ENCODE results near the gene BCAS3.
"Not testable (repeated sequence)": the region's sequence is repeated elsewhere in the genome, so short reads cannot be mapped to it uniquely, and the experiment has no call there.

Gene BCAS3

DNA sequence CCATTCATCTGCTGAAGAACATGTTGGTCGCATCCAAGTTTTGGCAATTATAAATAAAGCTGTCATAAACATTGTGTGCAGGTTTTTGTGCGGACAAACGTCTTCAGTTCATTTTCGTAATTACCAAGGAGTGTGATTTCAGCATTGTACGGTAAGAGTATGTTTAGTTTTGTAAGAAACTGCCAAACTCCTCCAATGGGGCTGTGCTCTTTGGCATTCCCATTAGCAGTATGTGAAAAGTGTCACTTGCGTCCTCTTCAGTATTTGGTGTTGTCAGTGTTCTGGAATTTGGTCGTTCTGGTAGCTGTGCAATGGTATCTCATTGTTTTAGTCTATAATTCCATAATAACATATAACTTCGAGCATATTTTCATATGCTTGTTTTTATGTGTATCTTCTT lies 120.9 kb downstream of the BCAS3 start:
- no peak for DNase-seq (ENCODE audit: low spot score)

DNA sequence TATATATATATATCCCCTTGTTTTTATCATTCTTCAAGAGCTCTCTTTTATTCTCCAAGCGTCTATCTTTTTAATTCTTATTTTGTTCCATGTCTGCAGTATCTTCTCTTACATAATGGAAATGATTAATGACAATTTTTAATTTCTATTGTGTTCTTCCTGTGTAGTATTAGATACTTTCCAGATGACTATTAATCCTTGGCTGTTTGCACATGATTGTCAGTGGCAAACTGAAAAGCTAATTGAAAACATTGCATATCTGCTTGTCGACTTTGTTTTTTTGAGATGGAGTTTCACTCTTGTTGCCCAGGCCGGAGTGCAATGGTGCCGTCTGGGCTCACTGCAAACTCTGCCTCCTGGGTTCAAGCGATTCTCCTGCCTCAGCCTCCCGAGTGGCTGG lies 124.7 kb downstream of the BCAS3 start:
- DNase-seq (ENCODE audit: low spot score), result no peak

- DNase-seq (ENCODE audit: low spot score), result no peak
These were observed 125.4 kb downstream of the BCAS3 start for GRCh38 chr17:60803059-60803458.

DNA sequence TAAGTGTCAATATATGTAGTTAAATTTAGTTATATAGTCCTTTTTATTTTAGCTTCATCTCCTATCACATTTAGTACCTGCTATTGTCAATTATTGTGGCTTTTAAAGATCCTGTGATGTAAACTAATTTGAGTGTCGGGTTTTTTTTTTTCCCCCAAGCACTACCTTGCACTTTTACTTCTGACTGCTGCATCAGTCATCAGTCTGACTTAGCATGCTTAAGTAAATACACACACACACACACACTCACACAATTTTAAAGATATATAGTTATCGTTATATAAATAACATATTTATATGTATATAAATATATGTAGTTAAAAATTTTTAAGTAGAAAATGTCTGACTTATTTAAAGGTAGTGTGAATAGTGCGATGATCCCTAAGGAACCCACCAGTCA lies 127.2 kb downstream of the BCAS3 start:
- no peak for DNase-seq (ENCODE audit: low spot score)

DNA sequence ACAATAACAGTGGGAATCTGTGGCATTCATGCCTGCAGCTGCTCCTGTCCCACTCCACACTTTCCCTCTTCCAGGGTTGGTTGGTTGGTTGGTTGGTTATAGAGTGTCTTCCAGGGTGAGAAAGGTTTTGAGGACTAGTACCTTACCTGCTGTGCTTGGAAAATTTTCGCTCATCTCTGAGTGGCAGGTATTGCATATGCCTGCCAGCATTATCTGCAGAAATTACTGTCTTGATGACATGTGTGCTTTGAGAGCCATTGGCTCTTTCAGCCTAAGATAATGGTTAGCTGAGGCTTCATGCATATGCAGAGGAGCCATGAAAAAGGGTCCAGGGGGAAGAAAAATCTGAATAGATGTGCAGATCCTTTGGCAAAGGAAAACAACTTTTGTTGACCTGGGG lies 131.8 kb downstream of the BCAS3 start:
- no peak for DNase-seq (ENCODE audit: low spot score)

- not testable (repeated sequence) for DNase-seq (ENCODE audit: low spot score)
These were observed 137.3 kb downstream of the BCAS3 start for GRCh38 chr17:60814941-60815340.

DNA sequence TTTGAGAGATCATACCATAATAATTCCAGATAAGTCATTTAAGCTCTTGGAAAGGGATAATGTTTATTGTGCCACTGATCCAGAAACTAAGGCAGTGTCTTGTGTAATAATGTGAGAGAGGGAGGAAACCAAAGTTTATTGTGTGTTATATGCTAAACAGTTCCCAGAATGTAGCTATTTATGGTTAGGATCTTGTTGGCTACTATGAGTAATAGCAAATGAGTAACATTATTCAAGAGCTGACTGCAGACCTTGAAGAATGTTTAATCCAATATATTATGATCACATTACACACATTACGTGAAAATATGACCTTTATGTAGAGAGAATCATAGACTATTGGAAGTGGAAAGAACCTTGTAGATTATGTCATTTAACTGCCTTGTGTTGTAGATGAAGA lies 139.5 kb downstream of the BCAS3 start:
- DNase-seq (ENCODE audit: low spot score), result no peak

GRCh38 chr17:60819447-60820130 lies 141.9 kb downstream of the BCAS3 start:
- no peak for DNase-seq (ENCODE audit: low spot score)

DNA sequence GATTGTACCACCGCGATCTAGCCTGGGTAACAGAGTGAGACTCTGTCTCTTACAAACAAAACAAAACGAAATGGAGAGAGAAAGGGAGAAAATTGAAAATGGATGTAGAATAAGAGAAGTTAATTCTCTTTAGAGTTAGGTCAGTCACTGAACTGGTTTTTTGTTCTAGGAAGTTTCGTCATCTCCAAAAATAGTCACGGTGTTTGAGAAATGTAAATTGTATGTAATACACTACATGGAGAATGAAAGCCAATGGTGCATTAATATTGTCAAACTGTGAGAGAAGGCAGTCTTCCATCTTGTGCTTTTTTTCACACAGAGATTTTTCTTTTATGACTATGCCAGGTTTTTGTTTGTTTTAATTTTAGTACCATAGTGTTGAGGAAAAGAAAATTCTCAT lies 145.9 kb downstream of the BCAS3 start:
- DNase-seq (ENCODE audit: low spot score), result no peak

DNA sequence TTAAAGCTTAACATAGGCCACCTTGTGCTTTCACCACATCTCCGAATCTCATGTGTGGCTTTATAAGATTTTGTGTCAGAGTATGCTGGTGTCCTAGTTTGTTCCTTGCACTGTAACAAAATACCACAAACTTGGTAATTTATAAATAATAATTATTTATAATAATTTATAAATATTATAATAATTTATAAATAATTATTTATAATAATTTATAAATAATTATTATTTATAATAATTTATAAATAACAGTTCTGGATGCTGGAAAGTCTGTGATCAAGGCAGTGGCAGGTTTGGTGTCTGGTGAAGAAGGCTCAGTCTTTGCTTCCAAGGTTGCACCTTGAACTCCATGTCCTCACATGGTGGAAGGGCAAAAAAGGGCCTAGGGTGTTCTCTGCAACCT lies 147.7 kb downstream of the BCAS3 start:
- no peak for DNase-seq (ENCODE audit: low spot score)

DNA sequence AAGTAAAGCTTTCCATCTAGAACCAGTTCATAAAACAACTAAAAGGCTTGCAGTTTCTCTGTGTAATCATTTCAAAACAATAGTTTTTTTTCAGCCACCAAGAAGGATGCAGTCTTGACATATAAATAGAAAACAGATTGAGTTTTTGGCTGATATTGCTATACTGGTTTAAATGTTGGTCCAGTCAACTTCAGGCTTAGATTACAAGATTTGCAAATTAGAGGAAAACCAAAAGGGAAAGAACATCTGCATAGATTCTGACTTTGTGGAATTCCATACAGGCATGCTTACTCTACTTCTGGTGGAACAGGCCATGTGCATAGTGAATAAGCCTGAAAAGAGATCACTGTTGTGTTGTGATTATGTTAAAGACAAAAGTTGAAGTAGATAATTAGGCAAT lies 150.3 kb downstream of the BCAS3 start:
- no peak for DNase-seq (ENCODE audit: low spot score)

DNA sequence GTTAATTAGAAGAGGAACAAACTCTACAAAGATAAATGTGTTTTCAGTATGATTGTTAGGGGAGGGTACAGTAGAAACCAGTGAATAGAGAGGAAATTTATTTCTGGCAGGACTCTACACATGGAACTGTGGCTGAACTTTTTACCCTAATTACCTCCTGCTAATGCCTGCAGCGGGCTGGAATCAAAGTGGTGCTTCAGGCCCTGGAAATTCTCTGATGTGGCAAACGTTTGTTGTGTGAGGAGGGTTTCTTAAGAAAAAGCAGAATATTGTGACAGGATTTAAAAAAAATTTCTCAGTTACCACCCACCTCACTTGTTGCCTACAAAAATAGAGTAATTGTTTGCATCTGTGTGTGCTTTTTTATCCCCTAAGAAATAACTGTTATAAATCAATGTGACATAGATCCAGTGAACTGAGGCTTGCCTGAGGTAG lies 154.5 kb downstream of the BCAS3 start:
- peak; percentile 11 for DNase-seq (ENCODE audit: low spot score)

- no peak for DNase-seq (ENCODE audit: low spot score)
These were observed 155.0 kb downstream of the BCAS3 start for GRCh38 chr17:60832631-60833030.

DNA sequence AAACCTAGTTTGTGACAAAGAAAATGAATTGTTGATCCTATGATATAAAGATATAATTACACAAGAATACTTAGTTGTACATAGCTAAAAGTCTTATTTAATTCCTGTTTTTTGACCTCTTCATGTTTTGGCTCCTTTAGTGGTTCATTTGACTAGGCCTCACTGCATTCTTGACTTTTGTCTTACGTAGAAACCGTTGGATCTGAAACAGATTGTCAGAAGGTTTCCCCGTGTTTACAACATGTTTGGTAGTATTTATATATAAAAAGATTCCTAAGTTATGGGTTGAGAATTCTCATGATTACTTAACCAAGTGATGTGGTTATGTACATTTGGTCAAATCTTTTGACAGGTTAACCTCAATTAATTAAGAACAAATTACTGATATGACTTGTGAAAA lies 162.8 kb downstream of the BCAS3 start:
- DNase-seq (ENCODE audit: low spot score), result no peak

DNA sequence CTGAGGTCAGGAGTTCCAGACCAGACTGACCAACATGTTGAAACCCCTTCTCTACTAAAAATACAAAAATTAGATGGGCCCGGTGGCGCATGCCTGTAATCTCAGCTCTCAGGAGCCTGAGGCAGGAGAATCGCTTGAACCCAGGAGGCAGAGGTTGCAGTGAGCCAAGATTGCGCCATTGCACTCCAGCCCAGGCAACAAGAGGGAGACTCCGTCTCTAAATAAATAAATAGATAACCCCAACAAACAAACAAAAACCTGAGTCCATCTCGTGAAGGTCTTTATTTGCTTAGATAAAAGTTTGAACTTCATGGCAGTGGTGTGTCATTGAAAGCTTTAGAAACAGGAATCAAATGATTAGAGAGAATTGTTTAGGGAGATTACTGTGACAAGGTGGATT lies 167.4 kb downstream of the BCAS3 start:
- DNase-seq (ENCODE audit: low spot score), result no peak

DNA sequence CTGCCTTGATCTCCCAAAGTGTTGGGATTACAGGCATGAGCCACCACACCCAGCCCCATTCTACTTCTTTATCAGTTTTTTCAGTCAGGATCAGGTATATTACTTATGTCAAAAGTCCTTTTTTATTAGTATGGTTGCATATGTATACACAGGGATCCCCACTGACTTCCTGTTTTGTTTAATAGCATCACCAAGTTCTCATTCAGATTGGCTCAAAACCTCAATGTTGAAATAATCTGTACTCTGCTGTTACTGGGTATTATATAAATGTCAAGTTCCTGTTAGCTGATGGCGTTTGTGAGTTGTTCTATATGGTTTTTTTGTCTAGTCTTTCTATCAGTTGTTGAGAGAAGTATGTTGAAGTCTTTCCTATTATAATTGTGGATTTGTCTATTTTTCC lies 168.5 kb downstream of the BCAS3 start:
- DNase-seq (ENCODE audit: low spot score), result no peak

DNA sequence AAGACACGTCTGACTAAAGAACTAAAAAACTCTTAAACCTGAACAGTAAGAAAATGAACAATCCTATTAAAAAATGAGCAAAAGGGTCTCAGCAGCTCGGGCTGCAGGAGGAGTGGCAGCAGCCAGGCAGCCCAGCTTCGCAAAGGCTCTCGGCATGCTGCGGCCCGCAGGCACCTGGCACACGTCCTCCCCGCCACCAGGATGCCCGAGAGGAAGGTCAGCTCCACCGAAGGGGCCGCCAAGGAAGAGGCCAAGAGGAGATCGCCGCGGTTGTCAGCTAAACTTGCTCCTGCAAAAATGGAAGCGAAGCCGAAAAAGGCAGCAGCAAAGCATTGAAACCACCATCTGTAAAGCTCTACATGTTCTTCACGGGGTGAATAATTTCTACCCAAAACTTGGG lies 173.5 kb downstream of the BCAS3 start:
- DNase-seq (ENCODE audit: low spot score), result no peak

- DNase-seq (ENCODE audit: low spot score), result peak; percentile 10
These were observed 180.0 kb downstream of the BCAS3 start for GRCh38 chr17:60857556-60858080.

DNA sequence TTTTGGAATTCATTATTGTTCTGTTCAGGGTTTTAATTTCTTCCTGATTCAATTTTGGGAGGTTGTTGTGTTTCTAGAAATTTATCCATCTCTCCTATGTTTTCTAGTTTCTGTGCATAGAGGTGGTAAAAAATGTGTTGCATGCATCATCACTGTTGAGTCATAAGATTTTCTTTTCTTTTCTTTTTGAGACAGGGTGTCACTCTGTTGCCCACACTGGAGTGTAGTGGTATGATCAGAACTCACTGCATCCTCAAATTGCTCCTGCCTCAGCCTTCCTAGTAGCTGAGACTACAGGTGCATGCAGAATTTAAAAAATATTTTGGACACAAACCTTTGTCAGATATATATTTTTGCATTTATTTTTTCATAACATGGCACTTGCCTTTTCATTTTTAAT lies 184.8 kb downstream of the BCAS3 start:
- DNase-seq (ENCODE audit: low spot score), result no peak

DNA sequence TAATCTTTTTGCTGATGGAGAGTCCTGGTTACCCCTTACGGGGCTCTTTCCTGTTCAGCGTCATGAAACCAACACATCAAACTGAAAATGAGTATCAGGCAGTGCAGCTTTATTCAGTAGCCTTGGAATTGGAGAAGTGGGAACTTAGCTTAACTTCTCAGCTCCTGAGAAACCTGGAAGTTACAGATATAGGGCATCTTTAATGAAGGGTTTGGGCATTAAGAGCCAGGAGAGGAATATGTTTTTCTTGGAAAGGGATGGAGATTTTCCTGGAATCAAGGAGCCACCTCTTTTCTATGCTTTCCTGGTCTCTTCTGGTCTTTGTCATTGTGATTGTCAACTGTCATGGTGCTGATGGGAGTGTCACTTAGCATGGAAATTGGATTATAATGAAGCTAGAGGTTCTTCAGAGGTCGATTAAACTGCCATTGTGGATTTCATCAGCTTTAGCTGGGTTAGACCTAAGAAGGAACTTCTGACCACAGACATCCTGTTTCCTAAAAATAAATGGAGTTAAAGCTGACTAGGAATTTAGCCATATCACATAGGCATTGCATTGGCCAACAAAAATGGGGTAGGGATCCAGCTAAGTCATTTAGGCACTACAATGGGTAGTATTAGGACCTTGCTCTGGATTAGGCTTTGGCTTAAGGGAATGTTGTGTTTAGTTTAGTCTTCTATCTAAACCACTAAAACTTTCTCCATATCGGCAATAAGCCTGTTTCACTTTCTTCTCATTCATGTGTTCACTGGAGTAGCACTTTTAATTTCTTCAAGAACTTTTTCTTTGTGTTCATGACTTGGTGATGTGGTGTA lies 186.4 kb downstream of the BCAS3 start:
- DNase-seq (ENCODE audit: low spot score), result peak; percentile 5

- DNase-seq (ENCODE audit: low spot score), result no peak
These were observed 187.0 kb downstream of the BCAS3 start for GRCh38 chr17:60864708-60865005.

DNA sequence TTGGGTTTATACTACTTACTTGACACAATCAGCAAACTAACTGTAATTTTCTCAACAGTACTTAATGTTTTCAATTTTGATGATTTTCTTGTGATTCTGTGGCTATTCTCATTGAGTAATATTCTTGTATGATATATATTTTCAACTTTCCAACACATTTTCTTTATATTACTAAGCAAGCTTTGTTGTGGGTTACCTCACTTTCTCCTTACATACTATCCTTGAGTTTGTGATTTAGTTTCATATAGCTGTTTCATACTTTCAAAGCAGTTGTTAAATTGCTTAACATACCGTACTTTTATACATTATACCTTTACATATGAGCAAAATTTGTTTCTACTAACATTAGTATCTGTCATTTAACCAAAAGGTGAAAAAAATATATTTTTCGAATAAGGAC lies 197.1 kb downstream of the BCAS3 start:
- DNase-seq (ENCODE audit: low spot score), result no peak

GRCh38 chr17:60886731-60887613 lies 209.3 kb downstream of the BCAS3 start:
- DNase-seq (ENCODE audit: low spot score), result not testable (repeated sequence)
